CD4-positive, CD25-positive, alpha-beta regulatory T cell (primary cell): ENCODE measurements around the gene PROSER3. TPM values are rescaled to one million over a fixed set of nuclear protein-coding genes. Genes with fewer than 3 reads are reported as not detected.

Source experiments
- ATAC-seq, 2 donors: fragments of 150-1000 bp; cut with Tn5 transposase; one replicate each; pipeline ENCODE4 v1.10.0; 2021; ENCODE audit warnings: low read depth in 2 of 2, moderate number of reproducible peaks in 2 of 2, moderate library complexity in 1 of 2
- DNase-seq, 3 donors: peaks; one replicate each; pipeline versions ENCODE4 v3.0.0 to v3.0.0-alpha.2; 2012 to 2022; ENCODE audit warnings: mixed read lengths in 1 of 3
- H3K27ac ChIP-seq: one replicate; pipeline ENCODE4 v1.7.0; 2013; ENCODE audit warnings: mild to moderate bottlenecking, low read length; ENCODE audit not compliant: insufficient read depth, poor library complexity, severe bottlenecking
- H3K27me3 ChIP-seq: one replicate; pipeline ENCODE4 v1.7.0; 2013; ENCODE audit warnings: low read length; ENCODE audit not compliant: control insufficient read depth, insufficient read depth
- H3K36me3 ChIP-seq: one replicate; pipeline ENCODE4 v1.7.0; 2013; ENCODE audit warnings: mild to moderate bottlenecking, low read length, moderate library complexity; ENCODE audit not compliant: control insufficient read depth, insufficient read depth
- H3K4me1 ChIP-seq: 2 replicates; pipeline ENCODE4 v1.7.0; 2013; ENCODE audit warnings: mild to moderate bottlenecking, low read length; ENCODE audit not compliant: insufficient read depth, control insufficient read depth, poor library complexity, severe bottlenecking
- H3K4me3 ChIP-seq: one replicate; pipeline ENCODE4 v1.7.0; 2013; ENCODE audit warnings: low read depth, mild to moderate bottlenecking, low read length, moderate library complexity
- H3K9me3 ChIP-seq, 2 experiments: 1 replicate in 1 of 2; 2 replicates in 1 of 2; pipeline ENCODE4 v1.7.0; 2013; ENCODE audit warnings: low read length in 2 of 2, mild to moderate bottlenecking in 1 of 2, moderate library complexity in 1 of 2; ENCODE audit not compliant: control insufficient read depth in 2 of 2
- H3K27ac Mint-ChIP-seq, 3 donors: one replicate each; pipeline ENCODE4 v1.8.0; 2020 to 2022; ENCODE audit warnings: mild to moderate bottlenecking in 3 of 3, mixed read lengths in 3 of 3, moderate library complexity in 2 of 3
- H3K27me3 Mint-ChIP-seq: one replicate; pipeline ENCODE4 v1.8.0; 2022; ENCODE audit warnings: mild to moderate bottlenecking, mixed read lengths
- H3K36me3 Mint-ChIP-seq: one replicate; pipeline ENCODE4 v1.8.0; 2020; ENCODE audit warnings: mixed read lengths
- H3K4me1 Mint-ChIP-seq, 4 donors: one replicate each; pipeline ENCODE4 v1.8.0; 2020 to 2022; ENCODE audit warnings: mixed read lengths in 4 of 4, mild to moderate bottlenecking in 1 of 4
- H3K4me3 Mint-ChIP-seq, 4 donors: one replicate each; pipeline ENCODE4 v1.8.0; 2020 to 2022; ENCODE audit warnings: mild to moderate bottlenecking in 4 of 4, mixed read lengths in 4 of 4, moderate library complexity in 3 of 4
- H3K9me3 Mint-ChIP-seq, 7 donors: one replicate each; pipeline ENCODE4 v1.8.0; 2020 to 2022; ENCODE audit warnings: mixed read lengths in 7 of 7, mild to moderate bottlenecking in 3 of 7, moderate library complexity in 2 of 7
- polyA plus RNA-seq, 4 donors: library from polyadenylated mRNA; unstranded; fragments of 300-500 nt; fragmentation: Illumina TruSeq; gene quantifications; one replicate each; pipeline ENCODE4 v1.2.3, GENCODE V29; 2021
- total RNA-seq: library from RNA; stranded (reverse); gene quantifications from one replicate; pipeline ENCODE4 v1.2.3, GENCODE V29; 2022

PROSER3 gene
- total and polyA plus RNA-seq, 5 donors from 2014 or later: 4.3 to 39.5 (median 5.0) TPM

DNA sequence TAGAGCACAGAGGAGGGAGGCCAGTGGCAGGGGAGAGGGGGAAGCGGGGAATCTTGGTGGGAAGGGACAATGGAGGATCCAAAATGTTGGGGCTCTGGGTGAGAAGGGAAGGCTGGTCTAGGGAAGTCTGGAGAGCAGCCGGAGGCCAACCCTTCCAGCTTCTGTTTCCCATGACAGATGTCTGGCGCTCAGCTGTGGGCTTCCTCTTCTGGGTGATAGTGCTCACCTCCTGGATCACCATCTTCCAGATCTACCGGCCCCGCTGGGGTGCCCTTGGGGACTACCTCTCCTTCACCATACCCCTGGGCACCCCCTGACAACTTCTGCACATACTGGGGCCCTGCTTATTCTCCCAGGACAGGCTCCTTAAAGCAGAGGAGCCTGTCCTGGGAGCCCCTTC, 11.4 kb upstream of the PROSER3 start:
- Histone ChIP-seq H3K4me1 (peaks cover 58% of the 10 kb centered on the region), H3K4me3 (no peak overlapping the region), H3K36me3 (no peaks in the 10 kb centered on the region), H3K9me3 (no peaks in the 10 kb centered on the region), H3K27me3 (no peaks in the 10 kb centered on the region), H3K27ac (no peak overlapping the region)
- H3K4me3 Mint-ChIP-seq: peak overlapping the region; percentile 90 to 98 (median 94)
- no peaks in the 10 kb centered on the region for H3K9me3 Mint-ChIP-seq
- H3K27ac Mint-ChIP-seq: peak overlapping the region in 1 of 3 donors; percentile 100
- peaks cover 9% of the 10 kb centered on the region for H3K36me3 Mint-ChIP-seq
- no peak for DNase-seq
- no peak for ATAC-seq
- H3K4me1 Mint-ChIP-seq: peaks cover 5 to 64% (median 32%) of the 10 kb centered on the region in 4 donors
- H3K27me3 Mint-ChIP-seq: peaks cover 12% of the 10 kb centered on the region

DNA sequence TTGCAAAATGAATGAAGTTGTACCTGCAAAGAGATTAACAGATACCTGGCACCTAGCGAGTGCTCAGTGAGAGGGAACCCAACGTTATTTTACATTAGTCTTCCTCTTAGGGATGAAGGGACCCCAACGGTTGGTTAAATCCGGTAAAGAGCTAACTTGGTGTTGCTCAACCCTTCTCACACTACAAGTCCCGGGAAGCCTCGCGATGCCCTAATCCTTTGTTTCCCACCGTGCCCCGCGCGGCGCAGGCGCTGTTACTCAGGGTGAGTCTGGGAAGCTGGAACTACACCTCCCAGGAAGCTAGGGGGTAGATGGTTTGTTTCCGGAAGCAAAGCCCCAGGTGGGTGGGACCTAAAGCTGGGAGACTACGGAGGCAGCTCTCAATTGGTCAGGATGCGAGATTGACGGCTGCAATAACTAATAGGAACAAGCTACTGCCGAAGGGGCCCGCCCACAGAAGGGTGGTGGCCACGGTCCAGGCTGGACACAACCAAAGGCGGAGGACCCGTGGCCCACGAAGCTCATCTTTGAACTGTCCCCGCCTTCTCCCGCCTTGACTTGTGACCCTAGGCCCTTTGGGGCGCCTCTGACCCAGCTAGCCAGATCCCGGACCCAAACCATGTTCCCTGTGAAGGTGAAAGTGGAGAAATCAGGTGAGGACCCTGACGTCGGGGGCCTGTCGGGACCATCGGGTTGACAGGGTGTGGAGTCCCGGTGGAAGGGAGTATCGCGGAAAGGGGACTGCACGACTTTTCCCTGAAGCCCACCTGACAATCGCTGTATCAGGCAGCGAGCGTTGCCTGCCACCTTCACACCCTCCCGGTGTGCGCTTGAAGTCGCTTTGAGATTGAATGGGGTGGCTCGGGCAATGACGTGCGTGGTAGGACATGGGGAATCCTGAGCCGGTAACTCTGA, 9.6 kb upstream of the PROSER3 start, which contains the start of gene LIN37:
TSS of gene LIN37 (plus strand) at position 471 of the 915 bp plus-strand sequence. CDS start at position 620, 149 bp downstream.
- Histone ChIP-seq H3K4me3 (peak within 1 kb of the TSS; percentile 88), H3K27me3 (no peaks in the 10 kb centered on the region), H3K27ac (peak within 1 kb of the TSS; percentile 78), H3K4me1 (peaks cover 40% of the 10 kb centered on the region), H3K36me3 (peaks cover 8% of the 10 kb centered on the region), H3K9me3 (no peaks in the 10 kb centered on the region)
- ATAC-seq (peak; percentile 76 to 77), DNase-seq (peak; percentile 98 to 99 (median 99))
- Mint-ChIP-seq H3K4me1 (peaks cover 5 to 49% (median 25%) of the 10 kb centered on the region in 4 donors), H3K27ac (peak within 1 kb of the TSS; percentile 87 to 98 (median 95)), H3K4me3 (peak within 1 kb of the TSS; percentile 91 to 98 (median 97)), H3K36me3 (peaks cover 3% of the 10 kb centered on the region), H3K27me3 (peaks cover 6% of the 10 kb centered on the region), H3K9me3 (no peaks in the 10 kb centered on the region)

DNA sequence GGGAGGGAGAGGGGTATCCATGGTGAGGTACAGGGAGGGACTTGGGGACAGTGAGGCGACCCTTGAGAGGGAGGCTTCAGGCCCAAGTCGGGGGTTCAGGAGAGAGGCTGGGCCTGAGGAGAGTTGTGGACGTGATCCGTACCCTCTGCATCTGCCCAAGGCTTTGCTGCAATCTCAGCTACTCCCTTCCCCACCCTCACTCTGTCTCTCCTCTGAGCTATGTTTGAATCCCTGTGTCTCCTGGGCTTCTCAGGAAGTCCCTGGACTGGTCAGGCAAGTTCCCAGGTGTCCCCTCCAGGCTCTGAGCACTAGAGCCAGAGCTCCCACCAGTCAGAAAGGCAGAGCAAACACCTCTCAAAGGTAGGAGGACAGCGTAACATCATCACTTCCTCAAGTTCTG, 7.8 kb upstream of the PROSER3 start:
- Mint-ChIP-seq H3K27me3 (peaks cover 5% of the 10 kb centered on the region), H3K27ac (no peak overlapping the region), H3K36me3 (peaks cover 3% of the 10 kb centered on the region), H3K4me3 (peak overlapping the region; percentile 26 to 81 (median 58)), H3K4me1 (peaks cover 5 to 45% (median 18%) of the 10 kb centered on the region in 4 donors), H3K9me3 (no peaks in the 10 kb centered on the region)
- H3K36me3 ChIP-seq: peaks cover 14% of the 10 kb centered on the region
- no peak for ATAC-seq
- H3K27ac ChIP-seq: no peak overlapping the region
- DNase-seq: no peak
- H3K4me1 ChIP-seq: peaks cover 28% of the 10 kb centered on the region
- H3K27me3 ChIP-seq: no peaks in the 10 kb centered on the region
- no peak overlapping the region for H3K4me3 ChIP-seq
- no peaks in the 10 kb centered on the region for H3K9me3 ChIP-seq

DNA sequence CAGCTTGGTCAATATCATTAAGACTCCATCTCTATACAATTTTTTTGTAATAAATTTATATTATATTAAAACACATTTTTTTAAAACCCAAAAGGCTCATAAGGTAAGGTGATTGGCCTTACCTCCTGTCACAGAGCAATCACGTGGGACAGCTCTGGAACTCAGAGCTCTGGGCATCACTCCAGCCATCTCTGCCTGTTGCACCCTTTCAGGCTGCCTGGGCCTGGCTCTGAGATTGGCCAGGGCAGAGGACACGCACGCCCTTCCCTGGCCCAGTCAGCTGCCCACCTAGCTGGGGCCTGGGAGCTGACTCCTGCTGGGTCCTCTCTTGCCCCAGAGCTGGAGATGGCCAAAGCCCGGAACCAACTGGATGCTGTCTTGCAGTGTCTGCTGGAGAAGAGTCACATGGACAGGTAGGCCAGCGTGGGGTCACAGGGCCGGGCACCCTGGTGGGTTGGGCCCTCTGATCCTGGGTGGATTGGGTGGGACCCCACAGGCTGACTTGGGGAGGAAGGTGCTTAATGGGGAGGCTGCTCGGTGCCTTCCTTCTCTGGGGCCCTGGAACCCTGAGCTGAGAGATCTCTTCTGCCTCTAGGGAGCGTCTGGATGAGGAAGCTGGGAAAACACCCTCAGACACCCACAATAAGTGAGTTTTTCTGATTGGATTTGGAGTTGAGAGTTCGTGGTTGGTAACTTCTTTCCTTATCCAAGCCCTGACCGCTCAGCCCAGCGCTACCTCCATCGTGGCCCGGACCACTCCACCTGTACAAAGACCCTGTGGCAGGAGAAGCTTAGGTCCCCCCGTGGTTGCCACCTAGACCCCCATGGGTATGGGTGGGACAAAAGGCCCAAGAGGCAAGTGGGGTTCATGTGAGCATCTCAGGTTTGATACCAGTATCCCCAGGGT, 5.9 kb upstream of the PROSER3 start:
- H3K27ac Mint-ChIP-seq: no peak overlapping the region
- ATAC-seq (no peak), DNase-seq (no peak)
- Histone ChIP-seq H3K27me3 (no peaks in the 10 kb centered on the region), H3K36me3 (peaks cover 14% of the 10 kb centered on the region), H3K9me3 (no peaks in the 10 kb centered on the region), H3K4me3 (no peak overlapping the region), H3K27ac (no peak overlapping the region), H3K4me1 (peaks cover 36% of the 10 kb centered on the region)
- H3K36me3 Mint-ChIP-seq: peaks cover 3% of the 10 kb centered on the region
- no peaks in the 10 kb centered on the region for H3K27me3 Mint-ChIP-seq
- peak overlapping the region in 1 of 4 donors; percentile 44 for H3K4me3 Mint-ChIP-seq
- peaks cover 5 to 44% (median 8%) of the 10 kb centered on the region in 4 donors for H3K4me1 Mint-ChIP-seq
- no peaks in the 10 kb centered on the region for H3K9me3 Mint-ChIP-seq

DNA sequence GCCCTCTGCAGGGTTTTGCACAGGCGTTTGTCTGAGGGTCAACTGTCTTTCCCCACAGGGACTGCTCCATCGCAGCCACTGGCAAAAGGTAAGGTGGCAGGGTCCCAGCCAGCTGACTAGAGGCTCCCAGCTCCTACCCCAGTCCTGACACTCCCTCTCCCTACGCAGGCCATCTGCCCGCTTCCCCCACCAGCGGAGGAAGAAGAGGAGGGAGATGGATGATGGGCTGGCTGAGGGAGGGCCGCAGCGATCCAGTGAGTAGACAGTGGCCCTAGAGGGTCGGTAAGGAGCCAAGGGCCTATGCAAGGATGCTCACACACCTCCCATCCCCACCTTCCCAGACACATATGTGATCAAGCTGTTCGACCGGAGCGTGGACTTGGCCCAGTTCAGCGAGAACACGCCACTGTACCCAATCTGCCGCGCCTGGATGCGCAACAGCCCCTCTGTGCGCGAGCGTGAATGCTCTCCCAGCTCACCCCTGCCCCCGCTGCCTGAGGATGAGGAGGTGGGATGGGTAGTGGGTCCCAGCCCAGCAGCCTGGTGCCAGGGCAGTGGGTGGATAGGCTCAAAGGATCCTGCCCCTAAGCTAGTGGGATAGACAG, 5.1 kb upstream of the PROSER3 start:
- DNase-seq: no peak
- H3K27ac ChIP-seq: no peak overlapping the region
- H3K4me1 ChIP-seq: peaks cover 39% of the 10 kb centered on the region
- H3K4me3 ChIP-seq: no peak overlapping the region
- Mint-ChIP-seq H3K4me3 (peak overlapping the region in 1 of 4 donors; percentile 65), H3K4me1 (peaks cover 4 to 46% (median 10%) of the 10 kb centered on the region in 4 donors), H3K27me3 (peaks cover 2% of the 10 kb centered on the region), H3K36me3 (peaks cover 3% of the 10 kb centered on the region), H3K9me3 (no peaks in the 10 kb centered on the region), H3K27ac (no peak overlapping the region)
- no peaks in the 10 kb centered on the region for H3K27me3 ChIP-seq
- H3K9me3 ChIP-seq: no peaks in the 10 kb centered on the region
- no peak for ATAC-seq
- H3K36me3 ChIP-seq: peaks cover 14% of the 10 kb centered on the region

DNA sequence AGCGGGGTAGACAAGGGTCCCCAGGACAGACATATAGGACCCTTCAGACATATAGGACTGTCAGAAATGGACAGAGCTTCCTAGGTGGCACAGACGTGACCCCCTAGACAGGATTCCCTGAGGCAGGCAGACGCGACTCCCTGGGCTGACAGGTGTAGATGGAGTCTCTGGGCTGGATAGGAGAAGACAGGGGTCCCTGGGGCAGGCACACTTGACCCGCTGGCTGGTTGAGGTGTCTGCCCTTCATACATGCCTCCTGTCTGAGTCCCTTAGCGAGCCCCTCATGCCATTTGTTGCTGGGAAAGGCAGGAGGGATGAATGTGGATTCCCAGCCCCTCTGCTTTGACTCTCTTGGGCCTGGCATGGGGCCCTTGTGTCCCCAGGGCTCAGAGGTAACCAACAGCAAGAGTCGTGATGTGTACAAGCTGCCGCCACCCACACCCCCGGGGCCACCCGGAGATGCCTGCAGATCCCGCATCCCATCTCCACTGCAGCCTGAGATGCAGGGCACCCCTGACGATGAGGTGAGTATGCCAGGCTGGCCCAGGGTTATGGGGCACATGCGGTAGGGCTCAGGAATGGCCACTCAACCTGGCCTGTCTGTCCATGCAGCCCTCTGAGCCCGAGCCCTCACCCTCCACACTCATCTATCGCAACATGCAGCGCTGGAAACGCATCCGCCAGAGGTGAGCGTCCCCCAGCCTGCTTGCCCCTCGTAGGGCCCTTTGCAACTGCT, 4.2 kb upstream of the PROSER3 start:
- no peak for DNase-seq
- ATAC-seq: no peak
- Mint-ChIP-seq H3K9me3 (no peaks in the 10 kb centered on the region), H3K4me1 (peaks cover 0 to 42% (median 6%) of the 10 kb centered on the region in 4 donors), H3K27me3 (peaks cover 6% of the 10 kb centered on the region), H3K27ac (no peak overlapping the region), H3K4me3 (peak overlapping the region in 1 of 4 donors; percentile 65), H3K36me3 (no peaks in the 10 kb centered on the region)
- peaks cover 40% of the 10 kb centered on the region for H3K4me1 ChIP-seq
- peaks cover 14% of the 10 kb centered on the region for H3K36me3 ChIP-seq
- H3K27ac ChIP-seq: no peak overlapping the region
- H3K27me3 ChIP-seq: no peaks in the 10 kb centered on the region
- H3K4me3 ChIP-seq: no peak overlapping the region
- H3K9me3 ChIP-seq: no peaks in the 10 kb centered on the region
